ENCODE results near the gene CPXM1. TPM values are rescaled to one million over a fixed set of nuclear protein-coding genes. Genes with fewer than 3 reads are reported as not detected.
A peak's percentile ranks its signal among the peaks of the same experiment; 100 is the strongest.

CPXM1 gene
- total RNA-seq, 1 donor from 2014 or later, result 155 TPM

- TF ChIP-seq, protein P1, sequence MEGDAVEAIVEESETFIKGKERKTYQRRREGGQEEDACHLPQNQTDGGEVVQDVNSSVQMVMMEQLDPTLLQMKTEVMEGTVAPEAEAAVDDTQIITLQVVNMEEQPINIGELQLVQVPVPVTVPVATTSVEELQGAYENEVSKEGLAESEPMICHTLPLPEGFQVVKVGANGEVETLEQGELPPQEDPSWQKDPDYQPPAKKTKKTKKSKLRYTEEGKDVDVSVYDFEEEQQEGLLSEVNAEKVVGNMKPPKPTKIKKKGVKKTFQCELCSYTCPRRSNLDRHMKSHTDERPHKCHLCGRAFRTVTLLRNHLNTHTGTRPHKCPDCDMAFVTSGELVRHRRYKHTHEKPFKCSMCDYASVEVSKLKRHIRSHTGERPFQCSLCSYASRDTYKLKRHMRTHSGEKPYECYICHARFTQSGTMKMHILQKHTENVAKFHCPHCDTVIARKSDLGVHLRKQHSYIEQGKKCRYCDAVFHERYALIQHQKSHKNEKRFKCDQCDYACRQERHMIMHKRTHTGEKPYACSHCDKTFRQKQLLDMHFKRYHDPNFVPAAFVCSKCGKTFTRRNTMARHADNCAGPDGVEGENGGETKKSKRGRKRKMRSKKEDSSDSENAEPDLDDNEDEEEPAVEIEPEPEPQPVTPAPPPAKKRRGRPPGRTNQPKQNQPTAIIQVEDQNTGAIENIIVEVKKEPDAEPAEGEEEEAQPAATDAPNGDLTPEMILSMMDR (IDR thresholded peaks at IDR 0.05; ENCODE audit: unreplicated experiment), result no peak
- H3K27ac Mint-ChIP-seq, result no peak overlapping the region
- DNase-seq (ENCODE audit: low spot score in 2 of 2, unreplicated experiment in 2 of 2), result no peak
- H3K9me3 Mint-ChIP-seq, result no peaks in the 10 kb centered on the region
- H3K4me3 Mint-ChIP-seq, result peak overlapping the region; percentile 53
- H3K4me1 Mint-ChIP-seq, result peaks cover 22% of the 10 kb centered on the region
- H3K36me3 Mint-ChIP-seq, result peaks cover 3% of the 10 kb centered on the region
- H3K27me3 Mint-ChIP-seq (ENCODE audit: low read depth), result peaks cover 90% of the 10 kb centered on the region
Observed at GRCh38 chr20:2750491-2751251, 49.8 kb downstream of the CPXM1 start.

- TF ChIP-seq, protein P1 (IDR thresholded peaks at IDR 0.05; ENCODE audit: unreplicated experiment), result no peak
- no peak overlapping the region for H3K4me3 Mint-ChIP-seq
- peaks cover 3% of the 10 kb centered on the region for H3K36me3 Mint-ChIP-seq
- H3K4me1 Mint-ChIP-seq, result peaks cover 22% of the 10 kb centered on the region
- no peak for DNase-seq (ENCODE audit: low spot score in 2 of 2, unreplicated experiment in 2 of 2)
- no peaks in the 10 kb centered on the region for H3K9me3 Mint-ChIP-seq
- peaks cover 90% of the 10 kb centered on the region for H3K27me3 Mint-ChIP-seq (ENCODE audit: low read depth)
- H3K27ac Mint-ChIP-seq, result no peak overlapping the region
Observed at GRCh38 chr20:2749951-2750490, 50.4 kb downstream of the CPXM1 start.

- Mint-ChIP-seq H3K27me3 (ENCODE audit: low read depth) (peaks cover 90% of the 10 kb centered on the region), H3K4me1 (peaks cover 22% of the 10 kb centered on the region), H3K36me3 (peaks cover 3% of the 10 kb centered on the region)
Observed at GRCh38 chr20:2749343-2749950, 51.0 kb downstream of the CPXM1 start.

GRCh38 chr20:2748551-2749342 lies 51.7 kb downstream of the CPXM1 start:
- Mint-ChIP-seq H3K27me3 (ENCODE audit: low read depth) (peaks cover 85% of the 10 kb centered on the region), H3K4me1 (peaks cover 22% of the 10 kb centered on the region), H3K27ac (no peak overlapping the region), H3K36me3 (no peaks in the 10 kb centered on the region), H3K4me3 (no peak overlapping the region), H3K9me3 (no peaks in the 10 kb centered on the region)
- DNase-seq (ENCODE audit: low spot score in 2 of 2, unreplicated experiment in 2 of 2), result no peak
- TF ChIP-seq, protein P1 (IDR thresholded peaks at IDR 0.05; ENCODE audit: unreplicated experiment), result no peak

More at GRCh38 chr20:2749343-2749950, 51.0 kb downstream of the CPXM1 start:
- TF ChIP-seq, protein P1 (IDR thresholded peaks at IDR 0.05; ENCODE audit: unreplicated experiment), result no peak
- DNase-seq (ENCODE audit: low spot score in 2 of 2, unreplicated experiment in 2 of 2), result no peak
- no peak overlapping the region for H3K4me3 Mint-ChIP-seq
- no peaks in the 10 kb centered on the region for H3K9me3 Mint-ChIP-seq
- no peak overlapping the region for H3K27ac Mint-ChIP-seq

- DNase-seq (ENCODE audit: low spot score in 2 of 2, unreplicated experiment in 2 of 2), result no peak
- Mint-ChIP-seq H3K36me3 (no peaks in the 10 kb centered on the region), H3K4me1 (peaks cover 22% of the 10 kb centered on the region), H3K9me3 (no peaks in the 10 kb centered on the region), H3K27me3 (ENCODE audit: low read depth) (peaks cover 85% of the 10 kb centered on the region), H3K4me3 (no peak overlapping the region), H3K27ac (no peak overlapping the region)
- TF ChIP-seq, protein P1 (IDR thresholded peaks at IDR 0.05; ENCODE audit: unreplicated experiment), result no peak
Observed at GRCh38 chr20:2747676-2748235, 52.7 kb downstream of the CPXM1 start.

Measured in mesothelial cell of epicardium (in vitro differentiated cells).